Bronchial epithelial cell (primary cell): ENCODE measurements around the gene SP2. TPM values are rescaled to one million over a fixed set of nuclear protein-coding genes. Genes with fewer than 3 reads are reported as not detected.
A peak's percentile ranks its signal among the peaks of the same experiment; 100 is the strongest.

Source experiments
- DNase-seq: peaks from one replicate; pipeline ENCODE4 v3.0.0-alpha.2; 2010; ENCODE audit warnings: low read depth
- FAIRE-seq: peaks from 2 replicates; lab custom pipeline; 2011; peaks lifted over from hg19 to GRCh38; lab: Jason Lieb, UNC
- H3K27me3 ChIP-seq: 2 replicates; pipeline ENCODE4 v1.5.1; 2011; ENCODE audit warnings: low read length; ENCODE audit not compliant: control insufficient read depth, insufficient read depth
- H3K36me3 ChIP-seq: 2 replicates; pipeline ENCODE4 v1.5.1; 2011; ENCODE audit warnings: low read length; ENCODE audit not compliant: control insufficient read depth, insufficient read depth
- H3K4me3 ChIP-seq: 2 replicates; pipeline ENCODE4 v1.5.1; 2011; ENCODE audit warnings: mild to moderate bottlenecking, low read depth, low read length, control low read depth
- CTCF ChIP-seq: IDR thresholded peaks from 2 replicates; pipeline ENCODE4 v1.5.1; 2011; ENCODE audit warnings: mild to moderate bottlenecking, moderate library complexity, low read length, control low read depth, inconsistent platforms; ENCODE audit not compliant: insufficient read depth, severe bottlenecking
- total RNA-seq: library from RNA; depleted of rRNA; stranded (reverse); fragments of >200 nt; gene quantifications from 2 replicates; pipeline ENCODE4 v1.2.1, GENCODE V29; 2014

Gene SP2
- total RNA-seq, 1 donor from 2014 or later = 1.1 TPM

- DNase-seq = no peak
- no peak for TF ChIP-seq CTCF
- no peaks in the 10 kb centered on the region for H3K27me3 ChIP-seq
- FAIRE-seq = no peak
- no peak overlapping the region for H3K4me3 ChIP-seq
- H3K36me3 ChIP-seq = no peaks in the 10 kb centered on the region
Measured at GRCh38 chr17:47959825-47960655, 64.0 kb downstream of the SP2 start.

GRCh38 chr17:47961406-47961805 is 65.4 kb downstream of the SP2 start:
- H3K27me3 ChIP-seq = no peaks in the 10 kb centered on the region

GRCh38 chr17:47962901-47963300 is 66.9 kb downstream of the SP2 start:
- TF ChIP-seq CTCF = no peak
- no peak for DNase-seq
- no peak for FAIRE-seq
- no peak overlapping the region for H3K4me3 ChIP-seq
- no peaks in the 10 kb centered on the region for H3K36me3 ChIP-seq
- no peaks in the 10 kb centered on the region for H3K27me3 ChIP-seq

More at GRCh38 chr17:47961406-47961805, 65.4 kb downstream of the SP2 start:
- DNase-seq = no peak
- no peak overlapping the region for H3K4me3 ChIP-seq
- no peaks in the 10 kb centered on the region for H3K36me3 ChIP-seq
- peak; percentile 55 for FAIRE-seq
- TF ChIP-seq CTCF = no peak

- FAIRE-seq (no peak), DNase-seq (no peak)
- Histone ChIP-seq H3K36me3 (no peaks in the 10 kb centered on the region), H3K27me3 (no peaks in the 10 kb centered on the region), H3K4me3 (no peak overlapping the region)
- no peak for TF ChIP-seq CTCF
Measured at GRCh38 chr17:47964856-47965255, 68.8 kb downstream of the SP2 start.

- no peak for DNase-seq
- H3K27me3 ChIP-seq = no peaks in the 10 kb centered on the region
- no peak for FAIRE-seq
- no peaks in the 10 kb centered on the region for H3K36me3 ChIP-seq
- no peak overlapping the region for H3K4me3 ChIP-seq
- TF ChIP-seq CTCF = no peak
Measured at GRCh38 chr17:47966079-47966519, 70.1 kb downstream of the SP2 start.
